ENCODE results near the gene NLRP6.

Gene NLRP6

DNA sequence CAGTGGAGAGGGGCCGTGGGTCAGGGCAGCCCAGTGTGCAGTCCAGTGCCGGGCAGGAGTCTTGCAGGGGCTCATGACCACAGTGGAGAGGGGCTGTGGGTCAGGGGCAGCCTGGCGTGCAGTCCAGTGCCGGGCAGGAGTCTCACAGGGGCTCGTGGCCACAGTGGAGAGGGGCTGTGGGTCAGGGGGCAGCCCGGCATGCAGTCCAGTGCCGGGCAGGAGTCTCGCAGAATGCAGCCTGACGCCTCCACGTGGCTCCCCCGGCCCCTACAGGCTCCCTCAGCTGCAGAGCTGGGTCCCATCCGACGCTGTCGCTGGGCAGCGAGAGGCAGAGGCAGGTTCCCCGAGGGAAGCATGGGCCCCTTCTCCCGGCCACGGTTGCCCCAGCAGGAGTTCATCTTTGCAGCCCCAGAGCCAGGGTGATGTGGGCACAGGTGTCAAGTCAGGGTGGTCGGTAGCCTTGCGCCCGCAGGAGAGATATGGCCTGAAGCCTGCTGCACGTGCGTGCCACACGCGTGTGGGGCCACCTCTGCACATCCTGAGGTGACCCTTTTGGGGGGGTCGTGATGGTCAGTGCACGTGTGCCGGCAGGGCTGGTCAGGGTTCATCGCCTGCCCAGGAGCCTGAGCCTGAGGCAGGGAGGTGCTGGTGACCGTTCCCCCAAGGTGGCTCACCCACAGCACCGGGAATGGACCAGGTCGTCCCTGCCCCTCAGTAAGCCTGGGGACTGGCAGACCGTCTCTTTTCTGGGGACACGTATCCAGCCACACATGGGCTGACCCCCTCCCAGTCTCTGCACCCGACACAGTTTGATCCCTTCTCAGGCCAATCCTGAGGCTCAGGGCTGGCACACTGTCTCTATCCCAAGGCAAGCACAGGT is 18.2 kb downstream of the NLRP6 start:
- Mint-ChIP-seq H3K4me1 (ENCODE audit: low read depth in 2 of 2) (peaks cover 13 to 18% of the 10 kb centered on the region in 2 donors), H3K27me3 (peaks cover 4 to 8% of the 10 kb centered on the region in 2 donors), H3K27ac (no peak overlapping the region), H3K9me3 (no peaks in the 10 kb centered on the region), H3K4me3 (peak overlapping the region in 1 of 2 donors; percentile 53), H3K36me3 (ENCODE audit: insufficient read depth) (peaks cover 24% of the 10 kb centered on the region)
- no peak for DNase-seq
- ATAC-seq (replicated peaks): no peak

DNA sequence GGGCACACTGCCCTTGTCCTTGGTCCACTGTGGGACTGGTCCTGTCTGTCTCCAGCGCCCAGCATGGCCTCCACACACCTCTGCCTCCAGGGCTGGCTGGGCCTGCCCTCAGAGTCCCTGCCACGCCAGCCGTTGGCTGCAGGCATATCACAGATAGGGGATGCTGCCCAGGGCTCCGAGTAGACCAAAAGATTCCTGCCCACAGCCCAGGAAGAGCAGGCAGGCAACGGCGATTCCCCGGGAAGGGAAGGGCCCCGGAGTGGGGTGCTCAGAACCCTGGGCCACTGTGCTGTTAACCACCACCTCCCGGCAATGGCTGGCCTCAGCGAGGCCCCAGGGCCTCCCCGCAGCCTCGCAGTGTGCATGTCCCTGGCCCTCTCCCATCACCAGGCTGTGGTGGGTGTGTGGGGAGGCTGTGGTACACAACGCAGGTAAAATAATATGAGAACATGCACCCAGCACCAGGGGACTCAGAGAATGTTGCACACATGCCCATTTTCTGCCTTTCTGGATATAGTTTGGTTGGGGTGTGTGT is 18.9 kb downstream of the NLRP6 start:
- DNase-seq (no peak), ATAC-seq (replicated peaks) (peak; percentile 50)
- Mint-ChIP-seq H3K4me3 (peak overlapping the region; percentile 53), H3K9me3 (no peaks in the 10 kb centered on the region), H3K36me3 (ENCODE audit: insufficient read depth) (peaks cover 19% of the 10 kb centered on the region), H3K4me1 (ENCODE audit: low read depth in 2 of 2) (peaks cover 12 to 16% of the 10 kb centered on the region in 2 donors), H3K27ac (peak overlapping the region; percentile 57 to 83), H3K27me3 (peaks cover 4 to 8% of the 10 kb centered on the region in 2 donors)

DNA sequence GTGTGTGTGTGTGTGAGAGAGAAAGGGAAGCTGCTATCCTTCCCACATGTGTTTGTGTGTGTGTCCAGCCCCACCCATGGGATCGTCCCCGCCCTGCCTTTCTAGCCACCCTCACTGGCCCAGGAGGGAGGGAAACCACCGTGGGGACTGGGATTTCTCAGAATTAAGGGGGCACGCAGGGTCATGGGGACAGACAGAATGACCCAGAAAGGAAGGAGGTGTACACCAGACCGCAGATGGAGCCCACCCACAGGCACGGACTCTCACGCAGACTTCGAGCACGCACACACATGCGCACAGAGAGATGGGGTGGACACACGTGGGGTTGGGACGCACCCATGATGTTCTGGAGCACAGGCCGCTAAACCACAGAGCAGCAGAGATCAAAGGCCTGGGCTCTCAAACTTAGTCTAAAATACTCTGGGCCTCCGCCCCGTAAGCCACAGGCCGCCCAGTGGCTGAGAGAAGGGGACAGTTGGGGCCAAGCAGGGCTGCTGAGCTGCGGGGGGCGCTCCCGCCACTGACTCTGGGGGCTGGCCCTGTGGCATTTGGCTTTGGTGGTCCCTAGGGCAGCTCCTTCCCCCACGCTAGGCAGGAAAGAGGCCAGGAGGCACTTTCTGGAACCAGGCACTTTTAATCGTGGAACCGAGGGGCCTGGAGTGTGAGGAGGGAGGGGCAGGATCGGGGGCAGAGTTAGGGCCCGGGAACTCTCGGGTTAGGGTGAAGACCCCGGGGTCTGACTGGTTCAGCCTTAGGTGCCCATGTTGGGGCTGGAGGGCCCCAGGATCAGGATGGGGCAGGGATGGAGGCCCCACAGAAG is 19.6 kb downstream of the NLRP6 start:
- peak overlapping the region; percentile 57 to 83 for H3K27ac Mint-ChIP-seq
- H3K4me3 Mint-ChIP-seq: peak overlapping the region; percentile 53
- peaks cover 4 to 8% of the 10 kb centered on the region in 2 donors for H3K27me3 Mint-ChIP-seq
- H3K36me3 Mint-ChIP-seq (ENCODE audit: insufficient read depth): peaks cover 18% of the 10 kb centered on the region
- peaks cover 12 to 19% of the 10 kb centered on the region in 2 donors for H3K4me1 Mint-ChIP-seq (ENCODE audit: low read depth in 2 of 2)
- DNase-seq (no peak), ATAC-seq (replicated peaks) (peak; percentile 79)
- H3K9me3 Mint-ChIP-seq: no peaks in the 10 kb centered on the region

DNA sequence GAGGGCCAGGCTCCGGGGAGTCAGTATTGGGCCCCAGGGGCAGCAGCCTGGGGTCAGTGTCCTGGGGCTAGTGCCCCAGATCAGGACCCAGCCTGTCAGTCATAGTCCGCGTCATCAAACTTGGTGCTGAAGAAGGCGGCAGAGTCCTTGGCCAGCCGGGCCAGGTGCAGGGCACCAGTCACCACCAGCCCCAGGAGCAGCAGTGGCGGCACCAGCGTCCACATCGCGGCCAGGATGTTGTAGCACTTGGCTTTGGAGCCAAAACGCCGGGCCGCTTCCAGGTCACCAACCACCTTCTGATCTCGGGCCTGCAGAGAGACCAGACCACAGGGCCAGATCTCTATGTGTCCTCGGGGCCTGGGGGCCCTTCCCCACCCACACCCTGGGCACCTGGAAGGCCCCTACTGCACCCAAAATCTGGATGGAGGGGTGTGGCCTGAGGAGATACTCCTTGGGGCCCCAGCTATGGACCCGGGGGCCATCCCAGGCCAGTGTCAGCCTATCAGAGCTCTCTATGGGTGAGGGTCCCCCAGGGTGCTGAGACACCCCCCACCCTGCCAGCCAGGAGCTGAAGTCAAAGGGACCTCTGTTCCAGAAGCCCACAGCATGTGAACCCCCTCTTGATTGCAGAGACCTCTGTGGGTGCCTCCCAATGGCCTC is 20.3 kb downstream of the NLRP6 start:
- peak overlapping the region in 1 of 2 donors; percentile 83 for H3K27ac Mint-ChIP-seq
- DNase-seq (no peak), ATAC-seq (replicated peaks) (no peak)
- peaks cover 4 to 8% of the 10 kb centered on the region in 2 donors for H3K27me3 Mint-ChIP-seq
- H3K4me3 Mint-ChIP-seq: no peak overlapping the region
- peaks cover 12 to 21% of the 10 kb centered on the region in 2 donors for H3K4me1 Mint-ChIP-seq (ENCODE audit: low read depth in 2 of 2)
- peaks cover 19% of the 10 kb centered on the region for H3K36me3 Mint-ChIP-seq (ENCODE audit: insufficient read depth)
- no peaks in the 10 kb centered on the region for H3K9me3 Mint-ChIP-seq

DNA sequence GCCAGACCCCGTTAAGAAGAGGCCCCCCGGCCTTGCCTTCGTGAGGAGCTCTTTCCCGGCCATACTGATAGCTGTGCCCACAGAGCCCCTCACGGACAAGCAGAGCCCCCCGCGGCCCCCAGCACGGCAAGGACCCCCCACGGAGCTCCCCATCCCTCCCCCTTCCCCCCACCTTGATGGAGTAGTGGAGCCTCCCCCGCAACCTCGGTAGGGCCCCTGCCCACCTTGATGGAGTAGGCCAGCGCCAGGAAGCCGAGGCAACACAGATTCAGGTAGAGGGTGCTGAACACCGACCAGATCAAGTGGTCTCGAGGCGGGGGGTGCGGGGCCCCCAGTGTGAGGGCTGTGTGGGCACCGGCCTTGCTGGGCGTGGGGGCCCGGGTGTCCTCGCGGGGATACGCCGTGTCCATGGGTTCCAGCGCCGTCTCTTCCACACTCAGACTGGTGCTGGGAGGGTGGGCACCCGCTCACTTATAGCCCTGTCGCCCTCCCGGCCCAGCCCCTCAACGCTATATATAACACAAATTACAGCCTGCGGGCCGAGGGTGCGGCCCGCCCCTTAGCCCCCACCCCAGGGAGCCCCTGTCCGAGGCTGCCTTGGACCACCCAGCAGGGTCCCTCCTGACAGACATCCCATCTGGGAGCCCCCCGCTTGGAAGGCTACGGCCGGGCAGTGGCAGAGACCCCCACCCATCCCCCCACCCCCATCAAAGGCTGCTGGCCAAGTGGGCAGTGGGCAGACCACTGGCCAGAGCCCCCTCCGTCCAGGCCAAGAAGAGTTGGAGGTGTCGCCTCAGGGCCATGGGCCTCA is 21.1 kb downstream of the NLRP6 start, which contains the start of gene IFITM5:
IFITM5 (minus strand) TSS at position 446 of the 811 bp plus-strand sequence; CDS start at position 410, 36 bp downstream.
- ATAC-seq (replicated peaks): no peak
- Mint-ChIP-seq H3K27me3 (peaks cover 4 to 8% of the 10 kb centered on the region in 2 donors), H3K4me1 (ENCODE audit: low read depth in 2 of 2) (peaks cover 12 to 21% of the 10 kb centered on the region in 2 donors), H3K27ac (no peak within 1 kb of the TSS), H3K4me3 (no peak within 1 kb of the TSS), H3K36me3 (ENCODE audit: insufficient read depth) (peaks cover 12% of the 10 kb centered on the region), H3K9me3 (no peaks in the 10 kb centered on the region)
- no peak for DNase-seq

DNA sequence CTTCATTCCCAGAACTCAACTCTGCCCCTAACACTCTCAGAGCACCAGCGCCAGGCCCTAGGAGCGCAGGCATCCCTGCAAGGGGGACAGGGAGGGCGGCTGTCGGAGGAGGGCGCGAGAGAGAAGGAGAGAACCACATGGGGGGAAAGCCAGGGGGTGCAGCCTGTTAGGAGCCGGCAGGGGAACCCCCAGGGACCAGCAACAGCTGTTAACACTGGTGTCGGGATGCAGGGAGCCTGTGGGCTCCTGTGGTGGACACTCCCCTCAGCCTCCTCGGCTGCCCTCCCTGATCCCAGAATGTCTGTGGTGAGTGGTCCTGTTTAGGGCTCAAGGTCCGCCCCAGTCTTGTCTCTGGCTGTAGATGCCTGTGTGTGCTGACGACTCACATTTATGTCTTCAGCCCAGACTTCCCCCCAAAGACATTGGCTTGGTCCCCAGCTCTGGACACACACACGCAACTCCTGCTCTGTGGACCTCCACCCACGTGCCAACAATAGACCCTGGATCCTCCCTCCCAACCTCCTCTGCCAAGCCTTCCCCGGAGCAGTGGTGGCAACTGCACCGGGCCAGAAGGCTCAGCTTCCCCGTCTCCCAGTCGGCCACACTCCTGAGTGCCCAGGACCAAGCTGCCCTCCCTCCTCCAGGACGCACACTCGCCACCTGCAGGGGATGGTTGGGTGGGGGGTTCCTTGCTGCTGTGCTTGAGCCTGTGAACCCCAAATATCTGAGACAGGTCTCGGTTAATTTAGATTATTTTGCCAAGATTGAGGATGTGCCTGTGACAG is 21.9 kb downstream of the NLRP6 start:
- Mint-ChIP-seq H3K4me3 (no peak overlapping the region), H3K4me1 (ENCODE audit: low read depth in 2 of 2) (peaks cover 12 to 23% of the 10 kb centered on the region in 2 donors), H3K27ac (no peak overlapping the region), H3K27me3 (peaks cover 4 to 8% of the 10 kb centered on the region in 2 donors), H3K36me3 (ENCODE audit: insufficient read depth) (peaks cover 20% of the 10 kb centered on the region), H3K9me3 (no peaks in the 10 kb centered on the region)
- DNase-seq (no peak), ATAC-seq (replicated peaks) (no peak)

DNA sequence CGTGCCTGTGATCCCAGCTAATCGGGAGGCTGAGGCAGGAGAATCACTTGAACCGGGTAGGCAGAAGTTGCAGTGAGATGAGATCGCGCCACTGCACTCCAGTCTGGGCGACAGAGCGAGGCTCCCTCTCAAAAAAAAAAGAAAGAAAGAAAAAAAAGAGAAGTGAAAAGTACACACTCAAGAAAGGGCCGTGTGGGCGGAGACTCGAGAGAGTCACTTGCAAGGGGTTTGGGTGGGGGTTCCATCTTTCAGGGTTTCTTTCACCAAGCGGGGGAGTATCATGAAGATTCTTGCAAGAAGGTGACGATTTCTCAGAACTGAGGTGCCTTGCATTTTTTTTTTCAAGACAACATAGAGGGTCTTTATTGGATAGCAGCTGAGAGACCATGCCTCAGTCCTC is 25.2 kb downstream of the NLRP6 start:
- Mint-ChIP-seq H3K27ac (no peak overlapping the region), H3K4me1 (ENCODE audit: low read depth in 2 of 2) (peaks cover 18 to 36% of the 10 kb centered on the region in 2 donors), H3K27me3 (peaks cover 4 to 8% of the 10 kb centered on the region in 2 donors), H3K9me3 (no peaks in the 10 kb centered on the region), H3K36me3 (ENCODE audit: insufficient read depth) (peaks cover 26% of the 10 kb centered on the region), H3K4me3 (no peak overlapping the region)
- DNase-seq (no peak), ATAC-seq (replicated peaks) (no peak)

DNA sequence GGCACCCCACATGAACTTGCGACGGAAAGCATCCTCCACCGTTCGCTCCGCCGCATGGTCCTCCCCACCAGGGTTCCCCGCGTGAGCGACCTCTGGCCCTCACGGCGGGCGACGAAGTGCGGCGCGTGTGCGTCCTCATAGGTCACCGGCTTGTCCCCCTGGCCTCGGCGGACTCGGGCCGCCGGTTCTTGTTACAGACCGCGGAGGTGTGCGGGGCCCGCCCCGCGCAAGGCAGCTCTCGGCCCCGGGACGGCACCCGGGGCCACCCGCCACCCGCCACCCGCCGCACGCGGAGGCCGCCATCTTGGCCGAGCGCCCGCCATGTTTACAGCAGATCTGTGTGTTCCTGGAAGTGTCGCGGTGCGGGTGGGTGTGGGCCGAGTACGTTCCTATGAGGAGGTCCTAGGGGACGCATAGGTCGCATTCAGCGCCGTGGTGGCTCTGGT is 25.9 kb downstream of the NLRP6 start:
- Mint-ChIP-seq H3K36me3 (ENCODE audit: insufficient read depth) (peaks cover 34% of the 10 kb centered on the region), H3K27ac (no peak overlapping the region), H3K27me3 (peaks cover 4 to 8% of the 10 kb centered on the region in 2 donors), H3K9me3 (no peaks in the 10 kb centered on the region), H3K4me1 (ENCODE audit: low read depth in 2 of 2) (peaks cover 21 to 42% of the 10 kb centered on the region in 2 donors), H3K4me3 (no peak overlapping the region)
- DNase-seq: no peak
- ATAC-seq (replicated peaks): no peak

DNA sequence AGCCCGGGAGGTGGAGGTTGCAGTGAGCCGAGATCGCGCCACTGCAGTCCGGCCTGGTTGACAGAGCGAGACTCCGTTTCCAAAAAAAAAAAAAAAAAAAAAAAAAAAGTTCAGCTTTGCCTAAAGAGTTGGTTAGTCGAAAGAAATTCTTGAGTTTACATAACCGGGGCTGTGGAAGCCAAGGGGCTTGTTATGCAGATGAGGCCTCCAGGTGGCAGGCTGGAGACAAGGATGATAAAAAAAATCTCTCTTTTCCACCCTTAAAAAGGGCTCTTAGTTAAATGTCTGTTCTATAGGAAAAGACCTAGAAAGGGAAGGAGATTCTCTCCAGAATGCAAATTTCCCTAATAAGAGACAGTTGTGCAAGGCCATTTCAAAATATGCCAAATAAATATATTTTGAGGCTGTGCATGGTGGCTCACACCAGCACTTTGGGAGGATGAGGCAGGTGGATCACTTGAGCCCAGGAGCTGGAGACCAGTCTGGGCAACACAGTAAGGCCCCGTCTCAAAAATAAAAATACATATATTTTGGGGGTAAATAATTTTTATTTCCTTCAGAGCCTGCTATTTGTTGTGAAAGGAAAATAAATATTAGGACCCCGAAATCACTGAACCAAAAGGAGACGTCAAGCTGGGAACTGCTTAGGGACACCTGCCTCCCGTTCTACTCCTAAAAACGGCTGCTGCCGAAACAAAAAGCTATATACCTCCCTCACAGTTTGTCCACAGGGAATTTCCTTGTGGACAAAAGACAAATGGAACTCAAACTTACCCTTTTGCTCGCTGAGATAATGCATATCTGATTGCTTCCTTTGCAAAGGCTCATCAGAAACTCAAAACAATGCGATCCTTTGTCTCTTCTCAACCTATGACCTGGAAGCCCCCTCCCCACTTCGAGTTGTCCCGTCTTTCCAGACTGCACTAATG is 27.0 kb downstream of the NLRP6 start:
- H3K27me3 Mint-ChIP-seq: peaks cover 4 to 7% of the 10 kb centered on the region in 2 donors
- no peak overlapping the region for H3K4me3 Mint-ChIP-seq
- no peaks in the 10 kb centered on the region for H3K9me3 Mint-ChIP-seq
- peak in 2 of 3 experiments; percentile 47 to 59 for DNase-seq
- ATAC-seq (replicated peaks): no peak
- peak overlapping the region in 1 of 2 donors; percentile 87 for H3K27ac Mint-ChIP-seq
- peaks cover 38% of the 10 kb centered on the region for H3K36me3 Mint-ChIP-seq (ENCODE audit: insufficient read depth)
- H3K4me1 Mint-ChIP-seq (ENCODE audit: low read depth in 2 of 2): peaks cover 29 to 47% of the 10 kb centered on the region in 2 donors

DNA sequence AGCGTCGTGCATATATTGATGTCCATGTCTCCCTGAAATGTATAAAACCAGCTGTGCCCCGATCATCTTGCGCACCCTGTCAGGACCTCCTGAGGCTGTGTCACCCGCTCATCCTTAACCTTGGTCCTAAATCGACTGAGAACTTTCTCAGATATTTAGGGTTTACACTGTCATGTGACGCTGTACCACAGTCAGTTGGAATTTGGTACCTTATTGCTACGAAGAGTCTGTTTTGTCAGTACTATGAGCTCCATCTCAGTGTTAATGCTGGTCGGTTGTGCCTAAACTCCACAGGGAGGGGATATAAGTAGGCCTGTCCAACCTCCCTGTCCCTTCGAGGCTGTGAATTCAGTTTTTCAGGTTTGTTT is 27.6 kb downstream of the NLRP6 start:
- Mint-ChIP-seq H3K36me3 (ENCODE audit: insufficient read depth) (peaks cover 38% of the 10 kb centered on the region), H3K4me3 (peak overlapping the region in 1 of 2 donors; percentile 27), H3K27ac (peak overlapping the region; percentile 87 to 95), H3K9me3 (no peaks in the 10 kb centered on the region), H3K27me3 (peaks cover 0 to under 1% of the 10 kb centered on the region in 2 donors), H3K4me1 (ENCODE audit: low read depth in 2 of 2) (peaks cover 29 to 43% of the 10 kb centered on the region in 2 donors)
- DNase-seq (no peak), ATAC-seq (replicated peaks) (no peak)

Measured in effector memory CD8-positive, alpha-beta T cell (primary cell).